Neural cell (in vitro differentiated cells): ENCODE measurements around the gene TXLNB. TPM values are rescaled to one million over a fixed set of nuclear protein-coding genes. Genes with fewer than 3 reads are reported as not detected.

Experiments
- H2AFZ ChIP-seq: fragments of 200-600, 300-800 bp; sonication (generic), shearing (Covaris generic); 2 replicates; pipeline ENCODE4 v1.6.0; 2014; ENCODE audit warnings: low read depth, mild to moderate bottlenecking, antibody characterized with exemption, low read length, moderate library complexity
- H3F3A ChIP-seq: fragments of 200-600 bp; shearing (Covaris generic); 2 replicates; pipeline ENCODE4 v1.6.1; 2016; ENCODE audit warnings: mild to moderate bottlenecking, moderate library complexity, mixed read lengths, antibody characterized with exemption, low read length; ENCODE audit not compliant: insufficient read depth, poor library complexity, severe bottlenecking
- H3K27ac ChIP-seq: fragments of 200-600, 300-800 bp; sonication (generic), shearing (Covaris generic); 2 replicates; pipeline ENCODE4 v1.5.1; 2014; ENCODE audit warnings: mild to moderate bottlenecking, low read length, moderate library complexity
- H3K27me3 ChIP-seq: fragments of 300-800, 200-600 bp; sonication (generic), shearing (Covaris generic); 2 replicates; pipeline ENCODE4 v1.6.0; 2014; ENCODE audit warnings: mild to moderate bottlenecking, low read depth, low read length, moderate library complexity; ENCODE audit not compliant: insufficient read depth
- H3K36me3 ChIP-seq: fragments of 300-800, 200-600 bp; sonication (generic), shearing (Covaris generic); 2 replicates; pipeline ENCODE4 v1.5.1; 2014; ENCODE audit warnings: mild to moderate bottlenecking, antibody characterized with exemption, low read length, moderate library complexity; ENCODE audit not compliant: insufficient read depth
- H3K4me2 ChIP-seq: fragments of 300-800, 200-600 bp; sonication (generic), shearing (Covaris generic); 2 replicates; pipeline ENCODE4 v1.6.0; 2014; ENCODE audit warnings: mild to moderate bottlenecking, low read length
- H3K4me3 ChIP-seq: fragments of 300-800, 200-600 bp; sonication (generic), shearing (Covaris generic); 2 replicates; pipeline ENCODE4 v1.5.1; 2014; ENCODE audit warnings: mild to moderate bottlenecking, low read length, moderate library complexity
- H3K79me2 ChIP-seq: fragments of 200-600 bp; shearing (Covaris generic); replicated peaks from 2 replicates; pipeline ENCODE4 v1.6.0; 2014; ENCODE audit warnings: mild to moderate bottlenecking, low read length, moderate library complexity; ENCODE audit not compliant: insufficient read depth
- H3K9ac ChIP-seq: fragments of 300-800, 200-600 bp; sonication (generic), shearing (Covaris generic); 2 replicates; pipeline ENCODE4 v1.6.1; 2016; ENCODE audit warnings: mild to moderate bottlenecking, low read length, mixed read lengths
- H3K9me2 ChIP-seq: fragments of 200-600 bp; shearing (Covaris generic); 2 replicates; pipeline ENCODE4 v1.6.1; 2016; ENCODE audit warnings: mild to moderate bottlenecking, low read length, mixed read lengths; ENCODE audit not compliant: insufficient read depth
- H3K9me3 ChIP-seq: fragments of 200-600, 300-800 bp; sonication (generic), shearing (Covaris generic); 2 replicates; pipeline ENCODE4 v1.6.1; 2016; ENCODE audit warnings: mild to moderate bottlenecking, mixed run types, low read length, moderate library complexity, mixed read lengths
- H4K20me1 ChIP-seq: fragments of 200-600 bp; shearing (Covaris generic); 2 replicates; pipeline ENCODE4 v1.6.1; 2016; ENCODE audit warnings: mild to moderate bottlenecking, mixed run types; ENCODE audit not compliant: insufficient read depth
- CTCF ChIP-seq: fragments of 450-650 bp; IDR thresholded peaks from 2 replicates; pipeline ENCODE4 v1.5.1; 2014; ENCODE audit warnings: antibody characterized with exemption, mild to moderate bottlenecking, moderate library complexity; ENCODE audit not compliant: poor library complexity, severe bottlenecking
- EP300 ChIP-seq: fragments of 450-650 bp; conservative IDR thresholded peaks from 2 replicates; pipeline ENCODE4 v1.6.1; 2014; ENCODE audit warnings: antibody characterized with exemption, mild to moderate bottlenecking, moderate library complexity; ENCODE audit not compliant: poor library complexity, severe bottlenecking
- EZH2 ChIP-seq: fragments of 200-600, 300-800 bp; shearing (Covaris generic), sonication (generic); IDR thresholded peaks from 2 replicates; pipeline ENCODE4 v1.6.1; 2014; ENCODE audit warnings: antibody characterized with exemption, low read length, borderline replicate concordance, mild to moderate bottlenecking; ENCODE audit not compliant: insufficient read depth, poor library complexity, severe bottlenecking
- MXI1 ChIP-seq: fragments of 450-650 bp; conservative IDR thresholded peaks from 2 replicates; pipeline ENCODE4 v1.6.1; 2014; ENCODE audit warnings: antibody characterized with exemption, mild to moderate bottlenecking; ENCODE audit not compliant: poor library complexity, severe bottlenecking
- POLR2AphosphoS5 ChIP-seq: IDR thresholded peaks from 2 replicates; pipeline ENCODE4 v1.6.1; 2012
- RAD21 ChIP-seq: fragments of 450-650 bp; conservative IDR thresholded peaks from 2 replicates; pipeline ENCODE4 v1.6.1; 2014; ENCODE audit warnings: antibody characterized with exemption, mild to moderate bottlenecking, moderate library complexity
- SMC3 ChIP-seq: fragments of 450-650 bp; conservative IDR thresholded peaks from 2 replicates; pipeline ENCODE4 v1.6.1; 2014; ENCODE audit warnings: antibody characterized with exemption, mild to moderate bottlenecking, moderate library complexity; ENCODE audit not compliant: poor library complexity
- TAF1 ChIP-seq: IDR thresholded peaks from 2 replicates; pipeline ENCODE4 v1.6.1; 2012; ENCODE audit warnings: low read depth
- polyA plus RNA-seq: library from polyadenylated mRNA; depleted of rRNA; stranded (reverse); fragments of >200 nt; gene quantifications from 2 replicates; pipeline ENCODE4 v1.2.3, GENCODE V29; 2014
- TF ChIP-seq, protein P1 (sequence below): IDR thresholded peaks from 2 replicates; pipeline ENCODE4 v1.6.1; 2012; ENCODE audit warnings: borderline replicate concordance

Gene TXLNB
- polyA plus RNA-seq, 1 donor from 2014 or later, result not detected

DNA sequence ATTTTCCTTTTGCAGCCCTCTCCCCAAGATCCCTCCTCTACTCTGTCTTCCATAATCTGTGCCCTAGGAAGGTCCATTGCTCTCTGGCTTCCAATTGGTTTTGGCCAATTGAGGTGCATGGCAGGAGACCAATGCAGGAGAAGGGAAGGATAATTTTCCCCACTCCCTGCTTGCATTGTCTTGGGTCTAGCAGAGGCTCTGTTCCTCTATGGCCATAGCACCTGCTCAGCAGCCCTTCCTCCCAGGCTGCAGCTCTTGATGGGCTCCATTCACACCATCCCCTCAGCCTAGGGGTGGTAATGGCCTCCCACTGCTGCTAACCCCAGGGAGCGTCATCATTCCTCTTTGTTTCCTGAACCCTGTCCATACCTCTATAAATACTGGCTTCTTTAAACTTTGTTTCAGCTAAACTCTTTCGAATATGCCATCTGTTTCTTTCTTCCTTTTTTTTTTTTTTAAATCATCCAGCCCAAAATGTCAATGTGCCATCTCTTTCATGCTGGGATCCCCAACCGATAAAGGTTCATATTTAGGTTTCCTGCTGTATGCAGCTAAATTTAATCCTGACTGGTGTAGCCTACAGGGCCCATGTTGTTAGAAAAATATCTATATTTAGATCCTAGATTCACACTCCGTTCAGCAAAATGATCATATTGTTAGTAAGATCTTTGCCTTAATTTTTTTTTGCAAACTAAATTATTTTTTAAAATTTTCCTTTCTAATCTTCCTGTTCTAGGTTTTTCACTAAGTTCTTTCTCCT lies 93.1 kb downstream of the TXLNB start:
- Histone ChIP-seq H3K9ac (no peak overlapping the region), H3K9me3 (no peaks in the 10 kb centered on the region), H2AFZ (no peak overlapping the region), H3K27me3 (no peaks in the 10 kb centered on the region), H3K4me2 (no peak overlapping the region), H3K79me2 (no peaks in the 10 kb centered on the region), H3K4me3 (no peak overlapping the region), H3K27ac (no peak overlapping the region), H4K20me1 (no peaks in the 10 kb centered on the region), H3K36me3 (no peaks in the 10 kb centered on the region), H3K9me2 (no peaks in the 10 kb centered on the region), H3F3A (no peaks in the 10 kb centered on the region)
- no peak for TF ChIP-seq SMC3
- TF ChIP-seq MXI1, result no peak
- TF ChIP-seq, protein P1, sequence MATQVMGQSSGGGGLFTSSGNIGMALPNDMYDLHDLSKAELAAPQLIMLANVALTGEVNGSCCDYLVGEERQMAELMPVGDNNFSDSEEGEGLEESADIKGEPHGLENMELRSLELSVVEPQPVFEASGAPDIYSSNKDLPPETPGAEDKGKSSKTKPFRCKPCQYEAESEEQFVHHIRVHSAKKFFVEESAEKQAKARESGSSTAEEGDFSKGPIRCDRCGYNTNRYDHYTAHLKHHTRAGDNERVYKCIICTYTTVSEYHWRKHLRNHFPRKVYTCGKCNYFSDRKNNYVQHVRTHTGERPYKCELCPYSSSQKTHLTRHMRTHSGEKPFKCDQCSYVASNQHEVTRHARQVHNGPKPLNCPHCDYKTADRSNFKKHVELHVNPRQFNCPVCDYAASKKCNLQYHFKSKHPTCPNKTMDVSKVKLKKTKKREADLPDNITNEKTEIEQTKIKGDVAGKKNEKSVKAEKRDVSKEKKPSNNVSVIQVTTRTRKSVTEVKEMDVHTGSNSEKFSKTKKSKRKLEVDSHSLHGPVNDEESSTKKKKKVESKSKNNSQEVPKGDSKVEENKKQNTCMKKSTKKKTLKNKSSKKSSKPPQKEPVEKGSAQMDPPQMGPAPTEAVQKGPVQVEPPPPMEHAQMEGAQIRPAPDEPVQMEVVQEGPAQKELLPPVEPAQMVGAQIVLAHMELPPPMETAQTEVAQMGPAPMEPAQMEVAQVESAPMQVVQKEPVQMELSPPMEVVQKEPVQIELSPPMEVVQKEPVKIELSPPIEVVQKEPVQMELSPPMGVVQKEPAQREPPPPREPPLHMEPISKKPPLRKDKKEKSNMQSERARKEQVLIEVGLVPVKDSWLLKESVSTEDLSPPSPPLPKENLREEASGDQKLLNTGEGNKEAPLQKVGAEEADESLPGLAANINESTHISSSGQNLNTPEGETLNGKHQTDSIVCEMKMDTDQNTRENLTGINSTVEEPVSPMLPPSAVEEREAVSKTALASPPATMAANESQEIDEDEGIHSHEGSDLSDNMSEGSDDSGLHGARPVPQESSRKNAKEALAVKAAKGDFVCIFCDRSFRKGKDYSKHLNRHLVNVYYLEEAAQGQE, result no peak
- TF ChIP-seq RAD21, result no peak
- TF ChIP-seq POLR2AphosphoS5, result no peak
- no peak for TF ChIP-seq EZH2
- no peak for TF ChIP-seq EP300
- TF ChIP-seq CTCF, result no peak
- no peak for TF ChIP-seq TAF1

DNA sequence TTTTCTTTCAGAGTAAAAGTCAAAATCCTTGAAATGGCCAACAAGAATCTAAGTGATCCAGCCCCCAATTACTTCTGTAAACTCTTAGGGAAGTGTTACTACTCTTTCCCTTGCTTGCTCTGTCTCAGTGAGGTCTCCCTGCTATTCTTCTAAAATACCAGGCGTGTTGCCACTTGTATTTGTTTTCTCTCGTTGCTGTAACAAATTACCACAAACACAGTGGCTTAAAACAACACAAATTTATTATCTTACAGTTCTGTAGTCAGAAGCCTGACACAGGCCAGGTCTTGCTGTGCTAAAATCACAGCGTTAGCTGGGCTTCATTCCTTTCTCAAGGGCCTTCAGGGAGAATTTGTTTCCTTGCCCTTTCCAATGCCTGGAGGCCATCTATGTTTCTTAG lies 97.1 kb downstream of the TXLNB start:
- no peaks in the 10 kb centered on the region for H3K9me2 ChIP-seq
- no peak overlapping the region for H3K27ac ChIP-seq
- no peaks in the 10 kb centered on the region for H3K9me3 ChIP-seq
- no peaks in the 10 kb centered on the region for H3K27me3 ChIP-seq
- H3K4me2 ChIP-seq, result no peak overlapping the region
- no peak overlapping the region for H2AFZ ChIP-seq
- TF ChIP-seq RAD21 (no peak), CTCF (no peak), EZH2 (no peak)
- TF ChIP-seq, protein P1, result no peak
- no peak overlapping the region for H3K4me3 ChIP-seq
- H3K79me2 ChIP-seq, result no peaks in the 10 kb centered on the region
- H4K20me1 ChIP-seq, result no peaks in the 10 kb centered on the region
- no peaks in the 10 kb centered on the region for H3F3A ChIP-seq
- no peak overlapping the region for H3K9ac ChIP-seq
- no peaks in the 10 kb centered on the region for H3K36me3 ChIP-seq
